ENCODE data around the gene DOCK2.
"Not testable (repeated sequence)": the region's sequence is repeated elsewhere in the genome, so short reads cannot be mapped to it uniquely, and the experiment has no call there.

Gene DOCK2

DNA sequence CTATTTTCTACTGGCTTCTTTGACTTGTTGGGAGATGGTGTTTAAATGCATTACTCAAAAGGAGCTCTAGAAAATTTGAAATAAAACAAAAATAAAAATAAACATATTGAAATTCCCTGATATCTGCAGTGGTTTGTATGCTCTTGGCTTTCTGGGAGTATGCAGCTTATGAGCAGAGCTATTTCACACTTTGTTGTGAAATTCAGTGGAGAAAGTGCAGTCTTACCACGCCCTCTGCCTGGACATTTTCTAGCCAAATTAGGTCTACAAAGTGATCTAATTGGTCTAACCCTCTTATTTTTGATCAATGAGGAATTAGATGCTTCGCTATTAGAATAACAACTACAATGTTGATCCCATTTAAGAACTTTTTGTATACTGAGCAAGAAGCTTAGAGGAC, 276.4 kb downstream of the DOCK2 start:
- no peak for DNase-seq

DNA sequence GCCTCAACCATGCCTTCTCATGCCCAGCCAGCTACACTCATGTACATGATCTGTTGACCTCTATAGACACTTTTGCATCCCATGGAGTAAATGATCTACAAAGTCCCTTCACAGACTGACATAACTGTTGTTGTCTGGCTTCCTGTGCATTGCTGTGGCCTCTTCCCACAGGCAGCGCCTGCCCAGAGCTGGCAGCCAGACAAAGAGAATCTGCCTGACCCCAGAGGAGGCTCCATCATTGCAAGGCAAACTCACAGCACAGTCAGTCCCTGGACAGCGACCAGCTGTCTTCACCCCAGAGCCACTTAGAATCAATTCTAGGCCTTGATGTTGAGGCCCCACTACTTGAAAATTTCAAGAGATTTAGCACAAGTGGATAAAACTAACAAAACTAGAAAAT, 277.7 kb downstream of the DOCK2 start:
- DNase-seq = no peak

DNA sequence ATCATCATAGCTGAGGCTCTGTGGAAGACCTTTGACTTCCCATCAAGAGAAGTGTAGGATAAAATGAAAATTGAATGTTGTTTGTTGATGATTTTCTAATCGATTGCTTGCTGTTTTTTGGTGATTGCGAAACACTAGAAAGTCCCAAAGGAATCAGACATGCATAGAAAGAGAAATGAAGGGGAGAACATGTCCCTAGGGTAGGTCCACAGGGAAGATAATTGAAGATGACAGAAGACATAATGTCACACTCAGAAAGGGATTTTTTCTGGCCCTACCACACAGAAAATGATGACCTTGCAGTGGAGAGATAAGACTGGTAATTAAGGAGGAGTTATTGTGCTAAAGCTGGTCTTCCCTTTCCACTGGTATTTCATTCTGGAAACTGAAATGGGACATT, 280.4 kb downstream of the DOCK2 start:
- no peak for DNase-seq

DNA sequence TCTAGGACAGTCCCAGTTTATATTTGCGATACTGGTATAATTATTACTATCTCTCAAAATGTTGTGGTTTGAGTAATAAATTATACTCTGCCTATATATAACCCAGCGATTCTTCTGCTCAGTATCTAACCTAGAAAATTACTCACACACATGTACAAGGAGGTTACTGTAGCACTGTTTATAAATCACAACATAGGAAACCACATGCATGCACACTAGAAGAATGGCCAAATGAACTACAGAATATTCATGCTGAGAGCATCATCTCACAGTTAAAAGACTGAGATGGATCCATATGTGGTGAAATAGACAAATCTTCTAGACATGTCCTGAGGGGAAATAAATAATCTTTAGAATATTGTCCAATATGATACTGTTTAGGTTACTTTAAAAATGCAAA, 281.2 kb downstream of the DOCK2 start:
- DNase-seq = no peak

DNA sequence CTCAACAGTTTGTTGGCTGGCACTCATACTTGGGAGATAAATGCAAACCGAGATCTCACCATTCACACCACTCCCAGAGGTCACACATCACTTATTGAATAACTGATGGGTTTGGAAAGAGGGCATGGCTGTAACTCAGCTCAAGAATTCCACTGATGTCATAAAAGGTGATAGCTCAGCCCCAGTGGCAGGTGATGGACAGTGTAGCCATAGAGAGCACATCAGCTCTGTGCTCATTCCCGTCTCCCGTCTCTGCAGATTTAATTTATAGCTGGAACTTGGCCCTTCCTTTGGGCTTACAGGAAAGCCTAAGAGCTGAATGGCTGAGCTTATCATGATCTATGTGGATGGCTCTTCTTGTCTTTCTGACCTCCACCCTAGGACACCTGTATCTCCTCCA, 283.4 kb downstream of the DOCK2 start:
- no peak for DNase-seq

DNA sequence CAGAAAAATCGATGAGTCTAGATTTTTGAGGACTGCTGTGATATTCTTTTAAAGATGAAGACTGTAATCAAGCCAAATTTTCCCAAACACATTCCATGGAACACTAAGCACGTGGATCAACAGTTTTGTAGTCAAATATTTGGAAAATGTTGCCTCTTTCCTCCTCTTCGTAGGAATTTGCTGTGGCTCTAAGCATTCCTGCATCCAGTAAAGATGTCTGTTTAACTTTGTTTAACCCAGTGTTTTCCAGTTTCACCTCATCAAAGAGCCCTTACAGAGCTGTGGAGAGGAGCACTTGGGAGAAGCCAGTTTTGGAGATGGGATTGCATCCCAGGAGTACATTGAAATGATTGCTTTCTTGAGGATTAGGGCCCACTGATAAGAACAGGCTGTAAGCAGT, 284.3 kb downstream of the DOCK2 start:
- no peak for DNase-seq

DNA sequence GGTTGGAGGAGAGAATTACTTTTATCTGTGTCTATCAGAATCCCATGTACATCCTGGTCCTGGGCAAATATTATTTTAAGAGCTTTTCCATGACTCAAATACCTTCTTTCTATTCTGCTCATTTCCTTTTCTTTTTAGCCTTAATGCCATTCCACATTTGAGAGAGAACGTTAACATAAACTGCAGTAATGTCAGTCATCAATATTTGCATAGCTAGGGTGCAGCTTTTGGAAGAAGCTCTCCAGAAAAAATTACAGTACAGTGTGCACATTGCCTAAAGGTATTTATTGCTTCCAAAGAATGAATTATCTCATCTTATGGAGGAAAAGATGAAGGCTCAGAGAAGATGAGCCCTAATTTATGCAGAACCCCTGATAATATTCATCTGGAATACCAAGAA, 284.9 kb downstream of the DOCK2 start:
- no peak for DNase-seq

DNA sequence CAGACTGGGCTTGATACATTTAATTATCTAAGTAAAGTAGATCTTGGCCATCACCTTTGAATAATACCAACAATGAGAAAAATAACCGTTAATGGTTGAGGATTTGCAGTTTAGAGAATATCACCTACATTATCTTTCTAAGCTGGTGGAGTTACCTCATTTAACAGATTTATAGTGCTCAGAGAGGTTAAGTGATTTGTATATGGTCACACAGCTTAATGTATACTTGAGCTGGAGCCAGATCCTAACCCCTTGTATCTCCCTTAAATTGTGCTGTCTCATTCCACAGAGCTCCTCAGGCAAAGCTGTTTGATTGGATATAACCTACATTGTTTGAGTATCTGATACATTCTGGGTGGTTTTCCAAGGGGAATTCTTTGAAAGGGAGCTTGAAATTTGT, 285.4 kb downstream of the DOCK2 start:
- no peak for DNase-seq

DNA sequence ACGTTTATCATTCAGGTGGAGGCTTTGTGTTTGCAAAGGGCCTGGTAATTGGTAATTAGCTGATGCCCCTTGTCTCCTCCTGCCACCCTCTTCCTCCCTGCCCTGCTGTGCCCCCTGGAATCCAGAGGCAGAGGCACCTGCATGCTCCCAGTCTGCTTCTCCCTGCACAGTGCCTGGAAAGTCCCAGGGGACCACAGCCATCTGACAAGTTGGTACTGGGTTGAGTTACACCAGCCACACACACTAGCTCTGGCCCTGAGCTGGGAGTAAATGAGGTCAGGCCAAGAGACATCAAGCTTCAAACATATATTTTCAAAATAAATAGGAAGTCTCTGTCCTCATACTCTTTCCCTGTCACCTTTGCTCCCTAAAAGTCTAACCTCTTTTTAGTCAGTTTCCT, 286.9 kb downstream of the DOCK2 start:
- DNase-seq = peak; percentile 75

DNA sequence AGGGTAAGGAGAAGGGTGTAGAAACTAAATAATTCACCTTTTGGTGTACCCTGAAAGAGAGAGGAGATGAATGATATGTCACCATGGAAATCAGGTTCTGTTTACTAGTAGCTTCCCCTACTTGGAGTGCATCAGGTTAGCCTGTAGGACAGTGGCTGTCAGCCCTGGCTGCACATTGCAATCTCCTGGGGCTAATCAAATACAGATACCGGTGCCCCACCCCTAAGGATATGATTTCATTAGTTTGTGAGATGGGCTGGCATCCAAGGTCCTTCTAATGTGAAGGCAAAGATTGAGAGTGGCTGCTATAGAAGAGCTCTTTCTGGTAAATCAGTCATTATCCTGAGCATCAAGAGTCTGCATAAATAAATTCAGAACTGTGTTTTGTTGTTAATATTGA, 296.1 kb downstream of the DOCK2 start:
- no peak for DNase-seq

DNA sequence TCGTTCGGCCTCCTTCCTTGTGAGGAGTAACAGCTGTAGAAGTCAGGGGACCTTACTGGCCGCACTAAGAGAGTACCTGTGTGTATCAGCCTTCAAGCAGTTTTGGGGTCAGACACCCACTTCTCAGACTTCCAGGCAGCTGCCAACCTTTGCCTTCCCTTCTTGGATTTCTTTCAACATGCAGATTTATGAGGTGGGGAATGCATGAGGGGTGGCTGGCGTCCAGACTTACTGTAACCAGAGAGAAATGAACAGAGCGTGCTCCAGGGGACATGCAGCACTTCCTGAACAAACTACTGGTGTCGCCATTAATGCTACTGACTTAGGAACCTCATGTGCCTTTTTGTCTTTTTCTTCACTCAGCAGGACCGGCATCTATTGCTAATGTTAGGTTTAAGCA, 296.5 kb downstream of the DOCK2 start:
- no peak for DNase-seq

DNA sequence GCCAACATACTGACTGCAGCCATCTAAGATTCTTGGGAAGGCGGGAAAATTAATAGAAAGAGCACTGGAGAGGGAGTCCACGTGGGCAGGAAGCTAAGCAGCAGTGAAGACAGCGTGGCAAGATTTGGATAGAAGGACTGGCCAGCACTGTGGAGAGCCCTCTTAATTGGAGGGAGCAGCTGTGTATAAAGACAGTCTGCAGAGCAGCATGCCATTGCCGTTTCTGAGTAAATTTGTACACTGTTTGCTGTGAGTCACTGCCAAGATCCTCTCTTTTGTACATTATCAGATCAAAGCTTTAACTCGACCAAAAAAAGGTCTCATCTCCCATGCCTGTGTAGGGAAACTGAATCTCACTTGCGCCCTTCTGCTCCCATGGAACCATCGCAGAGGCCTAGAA, 297.9 kb downstream of the DOCK2 start:
- no peak for DNase-seq

DNA sequence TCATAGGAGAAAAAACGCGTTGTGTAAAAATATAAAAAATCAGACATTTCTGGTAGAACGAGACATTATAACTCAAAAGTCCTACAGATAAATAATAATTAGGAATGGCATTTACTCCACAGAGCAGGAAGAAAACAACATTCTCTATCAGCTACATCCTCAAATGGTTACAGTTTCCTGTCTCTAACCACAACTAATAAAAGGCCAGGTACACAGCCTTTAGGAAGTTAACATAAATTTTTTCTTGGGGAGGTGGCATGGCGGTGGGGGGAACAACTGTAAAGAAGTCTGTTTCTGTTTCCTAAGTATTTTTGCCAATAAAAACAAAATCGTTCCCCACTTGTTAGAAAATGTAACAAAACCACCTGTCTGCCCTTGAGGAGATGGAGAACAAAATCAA, 298.7 kb downstream of the DOCK2 start:
- DNase-seq = no peak

DNA sequence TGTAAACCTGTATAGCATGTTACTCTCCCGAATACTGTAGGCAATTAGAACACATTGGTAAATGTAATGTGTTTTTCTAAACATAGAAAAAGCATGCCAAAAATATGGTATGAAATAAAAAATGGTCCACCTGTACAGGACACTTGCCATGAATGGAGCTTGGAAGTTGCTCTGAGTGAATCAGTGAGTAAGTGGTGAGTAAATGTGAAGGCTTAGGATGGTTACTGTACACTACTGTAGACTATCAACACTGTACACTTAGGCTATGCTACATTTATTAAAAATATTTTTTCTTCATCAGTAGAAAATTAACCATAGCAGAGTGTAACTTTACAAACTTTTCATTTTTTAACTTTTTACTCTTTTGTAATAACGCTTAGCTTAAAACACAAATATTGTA, 301.4 kb downstream of the DOCK2 start:
- DNase-seq = no peak

DNA sequence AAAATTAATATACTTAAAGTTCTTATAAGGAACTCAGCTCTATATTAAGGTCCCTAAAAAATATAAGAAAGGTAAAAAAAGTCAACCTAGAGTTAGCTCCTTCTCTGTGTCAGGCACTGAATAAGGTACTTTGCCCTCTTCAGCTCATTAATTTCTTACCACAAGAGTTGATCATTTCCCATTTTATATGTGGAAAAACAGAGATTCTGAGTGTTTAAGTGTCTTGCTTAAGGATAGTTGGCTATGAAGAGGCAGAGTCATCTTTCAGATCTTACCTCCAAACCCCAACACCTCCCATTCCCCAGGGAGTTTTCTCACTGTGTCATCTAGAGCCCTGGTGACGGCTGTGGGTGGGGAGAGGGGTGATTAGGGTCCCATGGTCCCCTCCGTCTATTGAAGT, 302.7 kb downstream of the DOCK2 start:
- no peak for DNase-seq

DNA sequence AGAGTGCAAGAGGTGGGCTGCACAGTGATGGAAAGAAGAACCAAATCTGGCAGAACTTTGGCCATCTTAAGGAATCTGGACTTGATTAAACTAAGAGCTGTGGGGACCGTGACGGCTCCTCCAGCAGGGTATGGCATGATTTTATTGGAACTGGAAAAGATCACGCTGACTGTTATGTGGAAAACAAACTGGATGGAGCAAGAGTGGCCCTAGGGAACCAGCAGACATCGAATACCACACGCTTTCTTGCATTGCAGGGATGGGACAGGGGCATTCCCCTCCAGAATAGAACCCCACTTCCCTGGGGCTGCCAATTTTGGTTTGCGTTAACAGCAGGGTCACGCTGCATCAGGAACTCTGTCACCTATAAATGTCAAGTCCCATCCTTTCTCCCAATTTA, 304.5 kb downstream of the DOCK2 start:
- DNase-seq = no peak

DNA sequence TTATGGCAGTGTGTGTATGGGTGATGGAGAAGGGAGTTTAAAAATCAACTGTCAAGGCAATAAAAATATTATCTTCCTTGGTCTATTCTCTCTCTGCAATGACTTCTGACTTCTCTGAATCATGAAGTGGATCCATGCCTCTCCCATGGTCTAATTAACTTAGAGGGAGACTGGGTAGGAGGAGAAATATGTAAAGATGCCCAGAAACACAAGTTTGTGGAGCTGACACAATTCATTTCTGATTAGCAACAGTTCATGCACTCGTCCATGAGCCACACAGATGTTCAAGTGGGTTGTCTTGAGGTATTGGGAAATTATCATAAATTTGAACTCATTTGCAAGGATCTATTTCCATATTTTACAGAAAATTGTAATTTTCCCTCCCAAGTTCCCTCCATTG, 305.1 kb downstream of the DOCK2 start:
- no peak for DNase-seq

DNA sequence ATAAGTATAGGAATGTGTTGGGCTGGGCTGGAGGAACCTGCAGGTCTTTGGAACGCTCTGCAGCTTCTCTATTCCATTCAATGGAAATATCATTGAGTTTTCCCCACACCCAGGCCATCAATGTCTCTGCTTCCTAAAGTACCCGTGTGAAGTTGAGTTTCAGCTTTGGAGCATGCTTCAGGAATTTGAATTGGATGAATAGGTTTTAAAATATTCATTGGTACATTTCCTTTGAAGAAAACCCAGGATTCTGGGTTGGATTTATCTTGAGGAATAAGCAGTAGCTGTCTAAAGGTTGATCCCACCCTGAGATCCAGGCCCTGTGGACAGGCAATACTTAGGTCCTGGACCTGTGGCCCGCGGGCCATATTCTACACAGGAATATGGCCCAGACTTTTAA, 306.0 kb downstream of the DOCK2 start:
- no peak for DNase-seq

DNA sequence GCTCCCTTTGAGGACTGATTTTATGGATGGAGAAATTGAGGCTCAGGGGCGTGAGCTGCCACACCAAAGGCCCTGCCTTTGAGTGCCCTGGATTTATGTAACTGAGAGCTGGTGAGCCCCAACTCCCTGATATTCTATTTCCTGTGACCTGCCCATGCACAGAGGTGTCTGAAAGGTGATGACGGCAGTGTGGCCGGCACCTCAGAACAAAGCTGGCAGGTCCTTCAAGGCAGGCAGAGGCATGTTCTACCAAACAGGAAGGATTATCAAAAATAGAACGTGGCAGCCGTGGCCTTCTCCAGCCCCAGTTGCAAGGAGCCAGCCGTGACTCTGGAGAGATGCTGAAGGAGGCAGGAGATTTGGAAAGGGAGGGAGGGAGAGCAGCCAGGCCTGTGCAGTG, 307.0 kb downstream of the DOCK2 start:
- no peak for DNase-seq

DNA sequence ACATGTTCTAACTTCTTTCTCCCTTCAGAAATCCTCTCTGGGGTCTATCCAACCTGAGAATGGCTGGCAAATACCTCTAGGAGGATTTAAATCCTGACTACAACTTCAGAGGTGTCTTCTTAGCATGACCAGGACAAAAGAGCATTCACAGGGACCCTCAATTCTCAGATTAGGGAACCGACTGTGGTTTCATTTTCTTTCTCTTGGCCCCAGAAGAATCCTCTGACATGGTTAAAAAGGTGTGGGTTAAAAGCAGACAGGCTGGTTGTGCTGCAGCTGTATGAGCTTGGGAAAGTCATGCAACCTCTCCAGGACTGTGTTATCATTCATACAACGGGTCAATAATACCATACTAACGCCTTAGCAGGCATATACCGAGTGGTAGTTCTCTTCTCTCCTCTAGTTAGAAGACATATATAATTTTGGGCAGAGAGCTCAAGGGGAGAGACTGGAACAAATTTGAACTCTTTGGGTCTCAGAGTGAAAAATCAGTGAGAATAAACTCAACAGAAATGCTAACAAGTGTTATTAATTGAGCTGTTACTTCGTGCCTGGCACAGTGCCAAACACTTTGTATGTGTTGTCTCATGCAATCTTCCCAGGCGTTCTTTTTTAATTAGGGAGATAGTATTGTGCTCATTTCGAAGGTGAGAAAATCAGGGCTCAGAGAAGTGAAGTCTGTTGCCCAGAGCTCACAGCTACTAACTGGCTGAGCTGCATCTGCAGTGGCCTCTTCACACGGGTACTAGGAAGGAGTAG, 308.0 kb downstream of the DOCK2 start:
- no peak for DNase-seq

DNA sequence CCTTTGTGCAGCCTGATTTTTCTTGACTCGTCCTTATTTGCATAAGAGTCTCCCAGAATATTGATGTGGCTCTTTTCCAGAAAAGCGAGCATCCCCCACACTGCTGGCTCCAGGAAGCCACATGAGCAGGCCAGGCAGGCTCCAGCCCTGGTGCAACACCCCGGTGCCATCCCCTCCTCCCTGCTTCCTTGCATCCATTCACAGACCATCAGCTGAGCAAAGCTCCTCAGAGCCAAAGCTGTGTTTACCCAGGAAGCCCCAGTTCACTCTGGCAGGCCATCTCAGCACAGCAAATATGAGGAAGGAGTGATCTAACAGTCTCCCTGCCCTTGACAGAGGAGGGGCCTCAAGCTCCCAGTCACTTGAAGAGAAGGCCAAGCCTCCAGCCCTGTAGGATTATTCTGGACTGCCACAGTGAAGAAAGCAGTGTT, 308.8 kb downstream of the DOCK2 start:
- DNase-seq = no peak

DNA sequence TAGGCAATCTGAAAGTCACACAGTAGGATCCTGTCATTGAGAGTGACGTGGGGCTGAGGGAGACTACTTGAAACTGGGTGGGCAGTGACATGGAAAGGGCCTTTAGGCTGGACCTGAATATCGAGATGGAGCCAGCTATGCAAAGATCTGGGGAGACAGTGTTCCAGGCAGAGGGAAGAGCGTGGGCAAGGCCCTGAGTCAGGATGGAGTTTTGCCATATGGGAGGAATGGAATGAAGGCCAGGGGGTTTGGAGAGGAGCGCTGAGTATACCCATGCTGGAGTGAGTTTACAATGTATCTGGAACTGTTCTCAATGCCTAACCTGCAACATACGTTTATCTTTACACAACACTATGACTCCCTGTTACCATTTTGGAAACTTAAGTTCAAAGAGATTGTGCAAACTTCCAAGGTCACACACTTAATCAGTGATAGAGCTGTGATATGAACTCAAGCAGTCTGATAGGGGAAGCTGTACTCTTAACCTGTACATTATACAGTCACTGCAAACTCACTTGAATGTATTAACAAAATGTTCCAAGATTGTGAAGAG, 309.7 kb downstream of the DOCK2 start:
- no peak for DNase-seq

DNA sequence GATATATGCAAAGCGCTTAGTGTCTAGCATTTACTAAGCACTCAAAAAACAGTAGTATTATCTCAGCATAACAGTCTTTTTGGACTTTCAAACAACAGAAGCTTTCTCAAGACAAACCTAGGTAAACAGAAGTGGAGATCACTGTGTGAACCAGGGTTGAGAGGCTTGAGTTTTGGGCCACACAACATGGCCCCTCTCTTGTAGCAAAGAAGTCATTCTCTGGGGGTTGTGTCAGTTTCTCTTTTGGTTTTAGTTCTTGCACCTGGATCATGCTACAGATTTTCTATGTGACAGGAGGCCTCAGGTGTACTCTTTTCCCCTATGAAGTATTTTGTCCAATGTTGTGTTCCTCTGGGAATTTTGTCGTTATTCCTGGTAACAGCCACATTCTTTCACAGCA, 313.3 kb downstream of the DOCK2 start:
- no peak for DNase-seq

DNA sequence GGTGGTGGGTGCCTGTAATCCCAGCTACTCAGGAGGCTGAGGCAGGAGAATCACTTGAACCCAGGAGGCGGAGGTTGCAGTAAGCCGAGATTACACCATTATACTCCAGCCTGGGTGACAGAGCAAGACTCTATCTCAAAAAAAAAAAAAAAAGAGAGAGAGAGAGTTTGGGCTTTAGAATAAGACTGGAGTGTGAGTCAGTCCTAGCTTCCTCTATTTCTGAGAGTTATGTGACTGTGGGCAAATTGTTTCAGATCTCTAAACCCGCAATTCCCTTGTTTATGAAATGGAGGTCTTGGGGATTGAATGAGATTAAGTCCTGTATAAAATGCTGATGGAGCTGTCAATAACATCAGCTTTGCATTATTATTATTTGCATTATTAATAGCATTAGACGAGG, 316.1 kb downstream of the DOCK2 start:
- not testable (repeated sequence) for DNase-seq

DNA sequence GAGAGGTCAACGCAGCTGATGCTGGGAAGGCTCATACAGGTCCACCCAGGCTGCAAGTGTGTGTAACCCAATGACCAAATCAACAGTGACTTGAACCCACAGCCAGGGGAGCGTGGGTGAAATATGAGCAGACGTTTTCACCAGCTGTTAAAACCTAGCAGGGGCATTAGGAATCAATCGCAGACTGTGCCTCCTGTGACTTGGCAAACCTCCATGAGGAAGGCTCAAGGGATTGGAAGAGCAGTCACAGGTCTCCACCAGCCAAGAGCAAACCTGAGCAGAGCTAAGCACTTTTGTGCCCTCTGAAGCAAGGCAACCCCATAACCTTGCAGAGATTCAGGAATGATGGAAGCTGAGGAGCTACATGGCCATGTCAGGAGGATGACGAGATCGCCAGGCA, 317.7 kb downstream of the DOCK2 start:
- DNase-seq = peak; percentile 67

Measured in NCI-H2171 (cell line).